NCI-H748 (cell line): ENCODE data around the gene ADAMTSL3.
"Not testable (repeated sequence)": the region's sequence is repeated elsewhere in the genome, so short reads cannot be mapped to it uniquely, and the experiment has no call there.

Source experiments
- DNase-seq: peaks from one replicate; lab custom pipeline; 2025; ENCODE audit not compliant: unreplicated experiment; lab: John Stamatoyannopoulos, UW

Gene ADAMTSL3

DNA sequence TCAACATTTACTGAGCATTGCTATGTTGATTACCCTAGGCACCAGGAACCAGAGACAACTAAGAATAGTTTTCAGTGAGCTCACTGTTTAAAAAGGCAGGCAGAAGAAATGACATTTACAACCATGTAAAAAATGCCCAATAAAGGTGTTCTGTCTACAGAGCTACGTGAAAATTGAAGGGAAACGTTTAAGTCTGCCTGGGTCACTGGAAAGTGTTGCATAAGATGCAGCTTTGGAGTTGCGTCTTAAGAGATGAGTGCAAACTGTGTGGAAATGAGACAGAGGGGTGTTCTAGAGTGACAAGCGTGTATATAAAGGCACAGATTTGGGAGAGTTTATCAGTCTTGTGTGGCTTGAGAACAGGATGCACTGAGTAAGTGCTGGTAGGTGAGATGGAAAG is 303.0 kb downstream of the ADAMTSL3 start:
- no peak for DNase-seq

- DNase-seq: no peak
These were observed 305.6 kb downstream of the ADAMTSL3 start for GRCh38 chr15:83959477-83959876.

GRCh38 chr15:83960192-83960829 is 306.4 kb downstream of the ADAMTSL3 start:
- DNase-seq: no peak

DNA sequence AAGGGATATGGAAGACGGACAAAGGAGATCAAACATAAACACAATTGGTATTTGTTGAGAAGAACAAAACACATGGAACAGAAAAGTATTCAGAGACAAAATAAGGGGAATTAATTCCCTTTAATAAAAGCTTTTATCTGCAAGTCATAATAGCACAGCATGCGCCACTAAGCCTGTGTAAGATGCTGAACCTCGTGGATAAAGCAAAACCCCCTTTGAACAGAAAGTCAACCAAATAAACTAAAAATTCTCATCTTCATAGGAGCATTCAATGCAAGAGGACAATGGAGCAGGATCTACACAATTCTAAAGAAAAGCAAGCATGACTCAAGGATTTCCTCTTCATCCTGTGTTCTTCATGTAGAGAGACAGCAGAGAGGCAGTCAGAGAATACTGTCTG is 307.4 kb downstream of the ADAMTSL3 start:
- no peak for DNase-seq

DNA sequence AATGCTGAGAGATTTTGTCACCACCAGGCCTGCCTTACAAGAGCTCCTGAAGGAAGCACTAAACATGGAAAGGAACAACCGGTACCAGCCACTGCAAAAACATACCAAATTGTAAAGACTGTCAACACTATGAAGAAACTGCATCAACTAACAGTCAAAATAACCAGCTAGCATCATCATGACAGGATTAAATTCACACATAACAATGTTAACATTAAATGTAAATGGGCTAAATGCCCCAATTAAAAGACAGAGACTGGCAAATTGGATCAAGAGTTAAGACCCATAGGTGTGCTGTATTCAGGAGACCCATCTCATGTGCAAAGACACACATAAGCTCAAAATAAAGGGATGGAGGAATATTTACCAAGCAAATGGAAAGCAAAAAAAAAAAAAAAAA is 311.0 kb downstream of the ADAMTSL3 start:
- not testable (repeated sequence) for DNase-seq

- DNase-seq: no peak
These were observed 316.5 kb downstream of the ADAMTSL3 start for GRCh38 chr15:83970295-83970890.

GRCh38 chr15:83971992-83972391 is 318.1 kb downstream of the ADAMTSL3 start:
- DNase-seq: no peak

DNA sequence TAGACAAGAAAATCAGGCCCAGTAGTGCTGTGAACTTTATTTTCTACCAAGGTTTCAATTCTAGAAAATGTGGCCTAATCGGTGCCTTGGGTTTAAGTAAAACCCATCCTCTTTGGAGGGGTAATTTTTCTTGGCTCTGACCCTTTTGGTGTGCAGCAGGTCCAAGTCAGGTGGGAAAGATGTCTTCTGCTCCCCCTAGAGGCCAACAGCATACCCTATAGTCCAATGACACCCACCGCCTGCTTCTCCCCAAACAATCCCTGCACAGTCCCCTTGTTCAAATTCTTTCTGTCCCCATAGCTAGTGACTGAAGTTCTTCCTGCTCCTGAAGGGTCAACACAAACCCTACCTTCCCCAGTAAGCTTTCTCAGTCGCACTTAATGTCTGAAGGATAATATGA is 319.9 kb downstream of the ADAMTSL3 start:
- DNase-seq: no peak

GRCh38 chr15:83977992-83978391 is 324.1 kb downstream of the ADAMTSL3 start:
- DNase-seq: no peak

DNA sequence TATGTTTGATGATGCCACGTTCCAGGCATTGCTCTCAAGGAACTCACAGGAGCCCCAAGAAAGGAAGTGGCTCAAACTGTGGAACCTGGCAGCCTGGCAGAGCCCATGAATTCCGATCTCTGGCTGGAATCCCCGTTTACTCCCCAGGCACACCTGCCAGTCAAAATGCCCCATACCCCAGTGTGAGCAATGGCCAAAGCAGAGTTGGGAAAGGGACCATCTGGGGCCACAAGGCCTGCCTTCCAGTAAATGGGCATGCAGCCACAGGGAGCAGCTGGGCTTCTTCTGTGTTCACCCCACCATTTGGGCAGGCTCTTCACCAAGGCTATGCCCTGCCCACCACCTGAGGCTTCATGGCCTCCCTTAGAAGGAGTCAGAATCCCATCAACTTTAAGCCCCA is 324.7 kb downstream of the ADAMTSL3 start:
- no peak for DNase-seq

DNA sequence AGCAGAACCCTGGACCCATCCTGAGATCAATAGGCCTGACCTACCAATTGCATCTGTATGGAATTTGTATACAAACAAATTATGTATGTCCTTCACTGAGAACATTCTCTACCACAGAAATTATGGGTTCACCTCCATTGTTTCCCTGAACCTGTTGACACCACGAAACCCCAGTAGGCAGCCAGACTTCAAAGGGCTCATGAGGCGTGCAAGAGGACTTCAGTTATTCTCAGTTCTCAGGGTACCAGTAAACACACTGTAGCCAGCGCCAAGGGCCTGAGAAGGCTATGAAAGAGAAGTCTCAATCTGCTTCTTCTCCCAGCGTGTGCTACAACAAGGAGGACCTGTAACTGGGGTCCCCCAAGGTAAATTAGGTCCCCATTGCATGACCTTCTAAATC is 326.7 kb downstream of the ADAMTSL3 start:
- DNase-seq: no peak

DNA sequence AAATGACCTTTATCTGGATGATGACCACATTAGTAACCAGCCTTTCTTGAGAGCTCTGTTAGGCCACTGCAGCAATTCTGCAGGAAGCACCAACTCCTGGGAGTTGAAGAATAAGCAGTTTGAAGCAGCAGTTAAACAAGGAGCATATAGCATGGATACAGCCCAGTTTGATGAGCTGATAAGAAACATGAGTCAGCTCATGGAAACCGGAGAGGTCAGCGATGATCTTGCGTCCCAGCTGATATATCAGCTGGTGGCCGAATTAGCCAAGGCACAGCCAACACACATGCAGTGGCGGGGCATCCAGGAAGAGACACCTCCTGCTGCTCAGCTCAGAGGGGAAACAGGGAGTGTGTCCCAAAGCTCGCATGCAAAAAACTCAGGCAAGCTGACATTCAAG is 328.8 kb downstream of the ADAMTSL3 start:
- DNase-seq: no peak

DNA sequence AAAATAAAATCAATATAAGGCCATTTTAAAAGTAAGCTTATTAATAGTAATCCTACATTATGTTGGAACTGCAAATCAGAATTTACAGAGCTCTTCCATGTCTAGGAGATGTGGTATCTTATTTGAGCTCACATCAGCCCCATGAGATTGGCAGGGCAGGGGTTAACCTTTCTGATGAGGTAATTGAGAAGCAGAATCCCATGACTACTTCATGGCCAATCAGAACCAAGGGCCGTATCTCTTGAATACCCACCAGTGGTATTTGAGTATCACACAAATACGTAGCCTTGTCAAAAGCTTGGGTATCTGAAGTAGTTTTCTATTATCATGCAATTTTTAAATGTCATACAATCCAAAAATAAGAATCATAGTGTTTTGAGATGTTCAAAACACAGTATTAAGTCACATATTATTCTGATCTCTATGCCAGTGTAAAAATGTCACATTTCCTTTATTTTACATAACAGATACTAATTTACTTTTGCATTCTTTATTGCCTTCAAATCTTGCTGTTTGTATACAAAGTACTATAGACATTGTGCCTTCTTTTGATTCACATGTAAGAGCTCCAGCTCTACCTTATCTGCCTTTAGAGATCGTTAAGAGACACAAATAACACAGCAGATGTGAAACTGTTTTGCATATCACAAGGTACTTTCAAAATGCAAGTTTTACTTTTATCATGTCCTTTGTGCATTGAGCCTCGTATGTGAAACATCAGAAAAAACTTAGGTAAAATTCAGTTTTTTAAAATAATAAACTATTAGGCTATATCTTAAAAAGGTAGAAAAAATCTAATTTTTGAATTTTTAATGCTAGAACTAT is 329.9 kb downstream of the ADAMTSL3 start:
- no peak for DNase-seq

- no peak for DNase-seq
These were observed 330.7 kb downstream of the ADAMTSL3 start for GRCh38 chr15:83984601-83985000.

DNA sequence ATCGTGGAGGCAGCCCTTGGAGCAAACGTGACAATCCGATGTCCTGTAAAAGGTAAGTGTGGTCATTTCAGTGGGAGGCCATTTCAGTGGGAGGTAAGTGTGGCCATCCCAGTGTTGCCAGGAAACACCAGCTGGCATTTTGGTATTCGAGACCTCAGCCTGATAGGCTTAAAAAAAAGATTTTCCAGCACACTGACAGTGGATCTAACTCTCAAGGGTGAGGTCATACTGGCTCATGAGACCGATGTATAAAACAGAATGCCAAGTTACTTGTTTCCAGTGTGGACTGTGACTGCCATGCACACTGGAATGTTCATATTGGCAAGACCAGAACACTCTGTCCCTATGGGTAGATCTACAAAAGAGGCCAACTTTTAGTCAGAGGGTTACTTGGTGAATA is 337.2 kb downstream of the ADAMTSL3 start:
- DNase-seq: no peak

DNA sequence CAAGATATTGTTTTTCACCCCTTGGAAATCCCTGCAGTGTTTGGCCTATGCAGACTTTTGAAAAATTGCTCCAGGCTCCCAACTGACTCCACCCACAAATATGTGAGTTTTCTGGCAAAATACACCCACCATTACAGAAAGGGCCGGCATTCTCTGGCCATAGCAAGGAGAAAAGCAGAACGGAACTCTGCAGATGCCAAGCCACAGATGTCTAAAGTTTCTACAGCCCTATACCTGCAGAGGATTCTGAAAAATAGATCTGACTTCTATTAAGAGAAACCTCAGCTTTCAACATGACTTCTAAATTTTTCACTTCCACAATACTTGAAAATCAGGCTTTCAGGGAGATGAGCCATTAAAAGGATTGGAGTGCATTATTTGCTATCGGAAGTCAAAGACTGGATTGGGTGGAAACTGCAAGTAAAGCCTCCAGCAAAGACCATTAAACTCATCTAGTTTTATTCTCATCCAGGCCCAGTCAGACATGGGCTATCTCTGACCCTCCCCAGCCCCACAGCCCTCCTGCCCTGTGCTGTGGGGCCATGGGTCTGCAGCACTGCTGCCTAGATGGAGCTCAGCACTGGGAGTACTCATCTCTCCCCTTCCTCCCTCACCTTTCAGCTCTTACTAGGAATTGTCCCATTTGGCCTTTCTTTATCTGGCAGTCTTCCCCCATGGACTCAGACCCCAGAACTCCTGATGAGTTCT is 338.6 kb downstream of the ADAMTSL3 start:
- no peak for DNase-seq

- DNase-seq: no peak
These were observed 339.7 kb downstream of the ADAMTSL3 start for GRCh38 chr15:83993591-83993990.

GRCh38 chr15:83998486-83998885 is 344.6 kb downstream of the ADAMTSL3 start:
- no peak for DNase-seq

DNA sequence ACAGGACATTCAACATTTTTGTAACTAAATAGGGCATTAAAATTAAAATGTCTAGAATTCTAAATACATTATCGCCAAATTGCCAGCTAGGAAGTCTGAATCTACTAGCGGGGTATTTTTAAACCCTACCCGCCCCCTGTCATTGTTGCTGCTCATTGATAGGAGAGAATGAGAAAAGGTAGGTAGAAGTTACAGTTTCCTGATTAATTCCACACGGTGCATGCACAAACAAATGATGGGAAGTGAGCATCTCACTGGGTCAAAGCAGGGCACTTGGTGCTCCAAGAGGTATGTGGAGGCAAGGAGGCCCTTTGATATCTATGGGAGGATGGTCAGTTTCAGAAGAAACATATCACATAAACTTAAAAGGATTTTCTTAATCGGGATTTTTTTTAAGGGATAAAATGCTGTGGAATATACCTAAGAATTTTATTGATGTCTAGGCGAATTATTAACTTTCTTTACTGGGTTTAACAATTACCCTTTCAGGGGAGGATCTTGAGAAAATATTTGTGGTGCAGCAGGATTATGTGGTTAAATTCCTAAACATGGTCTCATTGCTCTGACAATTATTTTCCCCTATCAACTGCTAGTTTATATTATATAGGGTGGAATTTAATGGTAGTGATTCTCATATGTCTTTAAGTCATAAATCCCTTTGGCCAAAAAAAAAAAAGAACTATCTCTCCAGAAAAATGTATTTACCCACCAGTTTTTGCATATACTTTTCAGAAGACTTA is 345.6 kb downstream of the ADAMTSL3 start:
- no peak for DNase-seq

GRCh38 chr15:84001037-84001436 is 347.1 kb downstream of the ADAMTSL3 start:
- DNase-seq: no peak

DNA sequence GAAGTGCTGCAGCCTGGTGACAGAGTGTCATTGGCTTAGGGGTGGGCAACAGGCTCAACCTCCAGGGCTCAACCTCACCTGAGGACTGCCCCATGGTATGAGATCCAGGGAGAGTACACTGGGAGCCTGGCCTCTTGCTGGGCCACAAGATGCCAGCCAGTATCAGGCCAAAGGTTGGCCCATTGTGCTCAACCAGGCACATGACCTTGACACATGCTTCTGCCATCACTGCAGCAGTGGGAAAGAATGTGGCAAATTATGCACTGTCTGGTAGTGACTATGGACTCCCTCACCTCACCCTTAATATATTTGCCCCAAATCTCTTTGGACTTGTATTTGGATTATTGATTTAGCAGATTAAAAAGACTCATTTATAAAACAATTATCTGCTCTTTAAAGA is 347.7 kb downstream of the ADAMTSL3 start:
- DNase-seq: no peak
